Measurements from ENCODE around the gene C9orf78.

C9orf78 gene, protein sequence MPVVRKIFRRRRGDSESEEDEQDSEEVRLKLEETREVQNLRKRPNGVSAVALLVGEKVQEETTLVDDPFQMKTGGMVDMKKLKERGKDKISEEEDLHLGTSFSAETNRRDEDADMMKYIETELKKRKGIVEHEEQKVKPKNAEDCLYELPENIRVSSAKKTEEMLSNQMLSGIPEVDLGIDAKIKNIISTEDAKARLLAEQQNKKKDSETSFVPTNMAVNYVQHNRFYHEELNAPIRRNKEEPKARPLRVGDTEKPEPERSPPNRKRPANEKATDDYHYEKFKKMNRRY

DNA sequence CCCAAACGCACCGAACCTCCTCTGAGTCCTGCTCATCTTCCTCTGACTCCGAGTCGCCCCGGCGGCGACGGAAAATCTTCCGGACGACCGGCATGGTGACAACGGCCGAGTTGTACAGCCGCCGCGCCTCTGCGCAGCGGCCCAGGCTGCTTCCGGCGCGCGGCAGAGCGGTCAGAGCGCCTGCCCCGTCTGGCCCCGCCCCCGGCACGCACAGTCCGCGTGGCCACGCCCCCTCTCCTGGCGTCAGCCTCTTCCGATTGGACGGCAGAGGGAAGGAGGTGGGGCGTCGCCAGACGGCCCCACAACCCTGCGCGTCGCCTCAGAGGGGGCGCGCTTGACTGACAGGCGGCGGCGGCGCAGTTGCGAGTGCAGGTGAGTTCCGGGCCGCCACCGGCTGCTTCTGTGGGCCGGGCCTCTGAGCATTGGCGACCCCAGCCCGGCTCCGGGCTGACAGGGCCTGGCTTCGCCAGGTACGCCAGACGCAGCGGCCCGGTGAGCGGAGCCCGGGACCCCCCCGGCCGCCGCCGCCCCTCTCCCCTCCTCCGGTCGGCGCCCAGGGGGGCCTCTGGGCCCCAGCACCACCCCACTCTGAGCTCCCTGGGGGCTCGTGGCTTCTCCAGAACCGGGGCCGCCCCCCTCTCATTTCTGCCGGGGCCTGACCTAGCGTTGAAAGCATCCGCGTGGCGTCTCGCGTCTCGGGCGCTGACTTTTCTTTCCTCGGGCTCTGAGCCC, at the start of gene C9orf78, which contains the start of gene USP20:
Gene C9orf78 (minus strand): TSS at position 148 of the 732 bp plus-strand sequence. CDS start 54 bp downstream, at position 94.
Gene USP20 (plus strand): TSS at position 331 of the 732 bp plus-strand sequence. CDS start 17,098 bp downstream, outside the sequence.
- peak; percentile 96 to 98 for DNase-seq

DNA sequence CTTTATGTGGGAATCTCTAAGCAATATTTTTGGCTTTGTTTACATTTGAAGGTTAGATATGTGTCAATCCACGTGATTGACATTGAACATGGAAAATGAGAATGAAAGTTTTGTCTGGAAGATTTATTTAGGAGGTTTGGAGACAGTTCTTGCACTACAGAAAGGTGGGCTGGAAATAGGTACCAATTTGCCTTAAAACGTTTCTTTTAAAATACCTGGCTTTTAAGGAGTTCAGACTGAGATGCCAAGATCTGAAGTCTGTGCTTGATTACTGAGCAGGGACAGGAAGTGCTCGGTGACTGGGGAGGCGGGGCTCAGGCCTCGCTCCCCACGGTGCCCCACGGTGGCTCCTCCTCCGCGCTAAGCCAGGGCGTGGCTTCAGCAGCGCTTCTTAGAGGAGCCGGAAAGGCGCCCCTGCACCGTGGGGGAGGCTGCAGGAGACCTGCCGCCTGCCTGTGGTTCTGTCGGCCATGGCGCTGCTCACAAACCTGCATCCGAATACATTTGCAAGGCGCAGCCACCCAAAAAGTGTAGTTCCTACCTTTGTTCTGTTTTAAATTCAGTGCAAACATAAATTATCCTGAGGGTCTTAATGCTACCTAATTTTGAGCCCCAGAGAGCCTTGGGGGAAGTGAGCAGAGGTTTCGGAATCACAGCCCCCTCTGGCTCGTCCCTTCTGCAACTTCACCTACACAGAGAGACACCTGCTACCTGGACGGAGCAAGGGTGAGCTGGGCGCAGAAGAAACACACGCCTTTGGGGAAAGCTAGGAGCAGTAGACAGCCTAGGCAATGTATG, 49.3 kb upstream of the C9orf78 start:
- DNase-seq: peak; percentile 92 to 94

DNA sequence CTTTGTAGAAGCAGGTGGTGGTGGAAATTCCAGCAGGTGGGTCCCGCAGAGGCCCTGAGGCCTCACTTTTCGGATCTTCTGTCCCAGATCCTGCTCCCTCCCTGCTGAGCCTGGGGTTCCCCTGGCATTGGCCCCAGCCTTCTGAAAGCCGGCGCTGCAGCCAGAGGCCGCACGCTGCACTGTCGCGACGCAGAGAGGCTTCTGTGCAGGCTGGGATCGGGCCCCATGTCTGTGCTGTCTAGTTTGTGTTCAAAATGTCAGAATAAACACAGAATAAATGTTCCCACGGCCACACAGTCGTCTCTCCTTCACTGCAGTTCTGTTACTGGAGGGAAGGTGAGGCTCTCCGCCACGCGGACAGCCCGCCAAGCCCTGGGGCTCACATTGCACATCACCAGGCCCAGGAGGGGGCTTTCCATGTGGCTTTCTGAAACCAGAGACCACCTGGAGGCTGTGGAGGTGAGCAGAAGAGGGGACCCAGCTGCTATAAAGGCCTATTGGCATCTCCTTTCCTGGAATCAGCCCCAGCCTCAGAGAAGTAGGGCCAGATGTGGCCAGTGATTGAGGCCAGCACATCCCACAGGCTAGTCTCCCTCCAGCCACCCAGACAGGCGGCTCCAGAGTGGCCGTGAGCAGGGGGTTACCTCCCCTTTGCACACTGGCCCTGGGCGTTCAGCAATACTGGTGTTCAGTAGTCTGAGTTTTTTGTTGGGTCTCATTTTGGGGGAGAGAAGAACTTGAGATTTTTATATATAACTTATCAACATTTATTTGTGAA, 46.7 kb upstream of the C9orf78 start:
- DNase-seq: no peak

DNA sequence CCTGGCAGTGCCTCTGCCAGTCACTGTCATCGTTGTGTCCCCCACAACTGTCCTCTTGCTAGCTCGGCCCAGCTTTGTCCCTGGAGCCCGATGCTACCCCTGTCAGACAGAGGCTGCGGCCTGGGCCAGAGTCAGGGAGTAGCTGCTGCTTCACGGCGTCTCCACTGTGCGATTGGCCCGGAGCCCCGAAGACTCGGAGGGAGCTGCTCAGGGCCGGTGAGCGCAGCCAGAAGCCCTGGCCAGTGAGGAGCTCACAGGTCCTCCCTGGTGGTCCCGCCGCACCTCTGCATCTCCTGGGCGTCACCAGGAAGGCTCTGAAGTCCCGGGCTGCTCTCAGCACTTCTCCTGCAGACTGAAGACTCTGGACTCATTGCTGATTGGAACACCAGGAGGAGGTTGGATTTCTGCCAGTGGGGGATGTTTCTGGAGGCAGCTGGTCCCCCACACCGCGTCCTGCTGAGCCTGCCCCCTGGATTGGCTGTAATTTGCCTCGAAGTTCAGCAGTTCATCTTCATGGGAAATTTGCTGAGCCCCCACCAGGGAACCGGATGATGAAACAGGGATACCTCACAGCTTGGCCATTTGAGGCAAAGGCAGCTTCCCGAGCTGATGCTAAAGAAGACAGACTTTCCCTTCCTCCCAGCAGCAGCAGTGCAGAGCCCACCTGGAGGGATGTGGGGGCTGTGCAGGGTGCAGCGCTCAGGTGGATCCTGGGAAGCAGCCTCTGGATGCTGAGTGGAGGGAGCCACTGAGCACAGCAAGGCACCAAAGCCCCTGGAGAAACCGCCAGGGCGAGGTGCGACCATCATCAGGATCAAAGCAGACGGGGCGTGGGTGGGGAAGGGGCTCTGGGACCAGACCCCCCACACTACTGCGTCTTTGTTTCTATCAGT, 45.8 kb upstream of the C9orf78 start:
- DNase-seq: no peak

DNA sequence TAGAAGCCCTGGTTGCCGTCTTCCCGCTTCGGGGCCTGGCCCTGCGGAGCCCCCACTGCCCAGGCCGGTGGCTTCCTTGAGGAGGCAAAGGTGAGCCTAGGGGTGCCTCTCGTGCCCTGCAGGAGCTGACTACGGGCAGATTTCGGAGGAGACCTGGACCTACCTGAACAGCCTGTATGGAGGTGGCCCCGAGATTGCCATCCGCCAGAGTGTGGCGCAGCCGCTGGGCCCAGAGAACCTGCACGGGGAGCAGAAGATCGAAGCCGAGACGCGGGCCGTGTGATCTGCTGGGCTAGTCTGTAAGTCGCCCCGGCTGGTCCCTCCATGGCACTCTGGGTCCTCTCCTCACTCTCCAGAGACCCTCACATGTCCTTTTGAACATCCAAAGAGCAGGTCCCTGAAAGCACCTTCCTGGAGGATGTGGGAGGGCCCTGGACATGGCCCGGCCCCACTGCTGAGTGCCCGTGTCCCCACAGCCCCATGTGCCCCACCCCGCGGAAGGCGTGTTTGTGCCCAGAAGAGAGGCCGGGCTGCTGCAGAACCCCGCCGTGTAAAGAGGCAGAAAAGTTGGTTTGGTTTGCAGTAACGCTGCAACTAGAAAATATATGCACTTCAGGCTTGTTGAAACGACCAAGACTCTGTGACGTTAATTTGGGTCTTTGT, 45.0 kb upstream of the C9orf78 start:
- DNase-seq: no peak

DNA sequence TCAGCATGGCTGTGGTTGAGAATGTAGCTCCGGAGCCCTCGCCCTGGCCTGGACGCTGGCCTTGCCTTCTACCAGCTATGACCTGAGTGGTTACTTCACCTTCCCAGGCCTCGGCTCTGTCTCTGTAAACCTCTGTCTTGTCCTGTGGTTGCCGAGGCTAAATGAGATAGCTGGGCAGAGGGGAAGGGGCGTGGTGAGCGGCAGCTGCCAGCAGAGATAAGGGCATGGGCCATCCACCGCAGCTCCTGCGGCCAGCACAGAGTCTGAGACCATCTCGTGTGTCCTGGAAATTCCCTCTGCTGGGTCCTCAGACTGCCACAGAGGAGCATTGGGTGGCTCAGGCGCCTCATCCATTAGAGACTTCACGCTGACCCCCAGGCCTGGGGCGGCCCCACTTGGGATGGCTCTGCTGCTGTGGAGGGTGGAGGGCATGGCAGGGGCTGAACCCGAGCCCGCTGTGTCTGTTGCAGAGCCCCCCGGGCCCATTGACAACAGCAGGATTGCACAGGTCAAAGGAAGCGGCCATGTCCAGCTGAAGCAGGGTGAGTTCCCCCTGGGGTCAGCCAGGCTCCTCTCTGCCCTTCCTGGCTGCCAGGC, 44.1 kb upstream of the C9orf78 start:
- DNase-seq: no peak

DNA sequence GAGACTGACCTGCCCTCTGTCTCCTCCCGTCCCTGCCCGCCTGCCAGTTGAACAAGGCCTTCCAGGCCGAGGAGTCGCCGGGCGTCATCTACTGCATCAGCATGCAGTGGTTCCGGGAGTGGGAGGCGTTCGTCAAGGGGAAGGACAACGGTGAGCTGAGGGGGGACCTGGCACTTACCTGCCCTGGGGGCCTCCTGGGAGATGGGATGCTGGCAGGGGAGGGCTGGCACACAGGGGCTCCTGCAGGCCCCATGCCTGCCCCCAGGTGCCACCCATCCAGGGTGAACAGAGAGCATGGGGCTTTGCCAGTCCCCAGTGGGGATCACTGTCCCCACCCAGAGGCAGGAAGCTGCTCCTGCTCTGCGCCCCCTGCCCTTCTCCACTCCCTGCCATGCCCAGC, 43.2 kb upstream of the C9orf78 start:
- DNase-seq: no peak

DNA sequence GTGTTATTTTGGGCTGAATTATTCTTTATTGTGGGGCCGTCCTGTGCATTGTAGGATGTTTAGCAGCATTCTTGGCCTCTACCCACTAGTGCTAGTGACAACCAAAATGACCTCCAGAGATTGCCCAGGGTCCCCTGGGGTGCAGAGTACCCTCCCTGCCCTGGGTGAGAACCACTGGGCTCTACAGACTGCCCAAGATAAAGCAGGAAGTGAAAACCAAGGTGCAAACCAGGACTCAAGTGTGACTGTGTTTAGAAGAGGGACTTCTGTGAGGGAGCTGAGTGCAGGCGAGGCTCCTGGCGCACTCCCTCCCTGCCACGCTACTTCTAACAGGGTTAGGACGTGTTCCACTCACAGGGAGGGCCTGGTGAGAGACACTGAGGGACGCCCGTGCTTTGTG, 41.7 kb upstream of the C9orf78 start:
- DNase-seq: no peak

DNA sequence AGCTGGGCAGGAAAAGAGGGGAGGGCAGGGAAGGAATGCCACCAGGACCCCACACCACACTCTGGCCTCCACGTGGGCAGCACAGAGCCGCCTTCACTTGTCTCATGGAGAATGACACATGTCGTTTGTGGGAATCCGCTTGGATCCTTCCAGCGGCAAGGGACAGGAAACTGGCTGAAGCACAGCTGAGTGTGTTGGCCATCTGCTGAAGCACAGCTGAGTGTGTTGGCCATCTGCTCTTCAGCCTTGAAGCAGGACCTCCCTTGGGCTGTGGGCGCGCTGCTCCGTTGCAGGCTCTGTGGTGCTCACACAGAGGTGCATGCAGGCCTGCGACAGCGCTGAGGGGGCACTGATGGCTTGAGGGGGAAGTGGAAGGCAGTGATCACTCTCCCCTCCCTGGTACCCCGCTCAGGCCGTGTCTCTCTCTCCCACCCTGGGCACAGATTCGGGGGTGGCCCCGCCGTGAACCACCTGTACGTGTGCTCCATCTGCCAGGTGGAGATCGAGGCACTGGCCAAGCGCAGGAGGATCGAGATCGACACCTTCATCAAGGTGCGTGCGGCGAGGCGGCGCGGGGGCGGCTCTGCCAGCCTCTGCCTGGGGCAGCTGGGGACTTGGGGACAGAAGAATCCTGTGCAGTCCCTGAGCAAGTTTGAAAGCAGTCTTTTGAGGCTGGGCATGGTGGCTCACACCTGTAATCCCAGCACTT, 40.8 kb upstream of the C9orf78 start:
- DNase-seq: no peak

DNA sequence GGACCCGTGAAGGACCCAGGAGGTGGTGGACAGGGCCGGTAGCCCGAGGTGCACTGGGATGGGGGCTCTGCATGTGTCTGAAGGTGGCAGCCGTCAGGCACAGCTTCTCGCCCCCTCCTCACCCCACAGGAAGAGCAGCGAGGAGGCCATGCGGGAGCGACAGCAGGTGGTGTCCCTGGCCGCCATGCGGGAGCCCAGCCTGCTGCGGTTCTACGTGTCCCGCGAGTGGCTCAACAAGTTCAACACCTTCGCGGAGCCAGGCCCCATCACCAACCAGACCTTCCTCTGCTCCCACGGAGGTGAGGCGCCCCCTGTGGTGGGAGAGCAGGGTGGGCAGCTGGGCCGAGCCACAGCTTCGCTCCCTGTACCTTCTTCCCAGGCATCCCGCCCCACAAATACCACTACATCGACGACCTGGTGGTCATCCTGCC, 40.1 kb upstream of the C9orf78 start:
- DNase-seq: no peak

DNA sequence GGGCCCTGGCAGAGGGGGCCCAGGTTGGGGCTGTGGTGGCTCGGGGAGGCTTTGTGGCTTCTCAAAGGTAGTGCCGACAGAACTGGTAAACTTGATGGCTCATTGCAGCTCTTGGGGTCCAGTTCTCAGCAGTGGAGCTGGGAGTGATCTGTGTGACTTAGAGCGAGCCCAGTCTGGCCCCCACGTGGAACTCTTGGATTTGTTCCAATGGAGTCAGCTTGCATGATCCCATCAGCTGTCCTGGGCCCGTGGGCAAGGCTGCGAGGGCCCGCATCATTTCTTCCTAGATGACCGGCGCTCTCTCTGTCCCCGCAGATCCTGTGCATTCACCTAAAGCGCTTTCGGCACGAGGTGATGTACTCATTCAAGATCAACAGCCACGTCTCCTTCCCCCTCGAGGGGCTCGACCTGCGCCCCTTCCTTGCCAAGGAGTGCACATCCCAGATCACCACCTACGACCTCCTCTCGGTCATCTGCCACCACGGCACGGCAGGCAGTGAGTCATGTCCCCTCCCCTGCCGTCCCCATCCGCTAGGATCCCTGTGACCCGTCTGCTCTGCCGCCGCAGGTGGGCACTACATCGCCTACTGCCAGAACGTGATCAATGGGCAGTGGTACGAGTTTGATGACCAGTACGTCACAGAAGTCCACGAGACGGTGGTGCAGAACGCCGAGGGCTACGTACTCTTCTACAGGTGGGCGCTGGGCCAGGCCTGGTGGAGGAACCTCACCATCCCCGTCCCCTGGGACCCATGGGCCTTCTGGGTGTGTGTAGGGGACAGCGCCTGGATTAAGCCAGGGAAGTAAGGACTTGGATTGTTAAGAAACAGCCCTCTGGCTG, 39.4 kb upstream of the C9orf78 start:
- DNase-seq: no peak

DNA sequence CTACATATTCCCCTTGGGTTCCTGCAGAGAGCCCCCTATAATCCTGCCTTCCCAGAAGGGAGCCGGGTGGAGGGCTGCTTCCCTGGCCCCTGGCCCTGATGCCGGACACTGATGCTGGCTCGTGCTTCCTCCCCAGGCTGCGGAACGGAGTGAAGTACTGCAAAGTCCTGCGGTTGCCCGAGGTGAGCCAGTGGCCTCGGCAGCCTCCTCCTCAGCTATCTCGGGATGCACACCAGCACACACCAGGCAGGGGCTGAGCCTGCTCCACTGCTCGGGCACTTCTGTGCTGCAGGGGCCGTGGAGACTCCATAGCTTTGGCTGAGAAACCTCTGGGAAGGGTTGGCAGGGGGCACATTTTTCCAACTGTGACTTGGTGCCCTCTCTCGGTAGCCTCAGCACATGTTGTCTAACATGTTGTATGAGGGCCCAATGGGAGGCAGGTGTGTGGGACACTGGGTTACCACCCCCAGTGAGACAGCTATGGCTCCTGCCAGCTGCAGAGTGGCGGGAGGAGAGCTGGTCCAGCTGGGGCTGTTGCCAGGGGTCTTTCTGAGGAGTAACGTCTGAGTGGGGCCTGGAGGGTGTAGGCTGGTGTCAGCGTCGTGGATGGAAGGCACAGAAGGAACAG, 38.6 kb upstream of the C9orf78 start:
- DNase-seq: no peak

DNA sequence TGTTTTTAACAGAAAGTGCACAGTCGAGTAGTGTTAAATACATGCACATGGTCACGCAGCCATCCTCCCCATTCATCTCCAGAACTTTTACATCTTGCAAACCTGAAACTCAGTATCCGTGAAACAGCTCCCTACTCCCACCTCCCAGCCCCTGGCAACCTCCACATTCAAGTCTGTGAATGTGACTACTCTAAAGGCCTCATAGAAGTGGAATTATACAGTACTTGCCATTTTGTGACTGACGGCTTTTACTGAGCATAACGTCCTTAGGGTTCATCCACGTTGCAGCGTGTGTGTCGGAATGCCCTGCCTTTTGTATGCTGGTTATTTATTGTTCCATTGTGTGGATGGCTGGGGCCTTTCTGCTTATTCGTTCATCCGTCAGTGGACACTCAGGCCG, 36.0 kb upstream of the C9orf78 start:
- no peak for DNase-seq

DNA sequence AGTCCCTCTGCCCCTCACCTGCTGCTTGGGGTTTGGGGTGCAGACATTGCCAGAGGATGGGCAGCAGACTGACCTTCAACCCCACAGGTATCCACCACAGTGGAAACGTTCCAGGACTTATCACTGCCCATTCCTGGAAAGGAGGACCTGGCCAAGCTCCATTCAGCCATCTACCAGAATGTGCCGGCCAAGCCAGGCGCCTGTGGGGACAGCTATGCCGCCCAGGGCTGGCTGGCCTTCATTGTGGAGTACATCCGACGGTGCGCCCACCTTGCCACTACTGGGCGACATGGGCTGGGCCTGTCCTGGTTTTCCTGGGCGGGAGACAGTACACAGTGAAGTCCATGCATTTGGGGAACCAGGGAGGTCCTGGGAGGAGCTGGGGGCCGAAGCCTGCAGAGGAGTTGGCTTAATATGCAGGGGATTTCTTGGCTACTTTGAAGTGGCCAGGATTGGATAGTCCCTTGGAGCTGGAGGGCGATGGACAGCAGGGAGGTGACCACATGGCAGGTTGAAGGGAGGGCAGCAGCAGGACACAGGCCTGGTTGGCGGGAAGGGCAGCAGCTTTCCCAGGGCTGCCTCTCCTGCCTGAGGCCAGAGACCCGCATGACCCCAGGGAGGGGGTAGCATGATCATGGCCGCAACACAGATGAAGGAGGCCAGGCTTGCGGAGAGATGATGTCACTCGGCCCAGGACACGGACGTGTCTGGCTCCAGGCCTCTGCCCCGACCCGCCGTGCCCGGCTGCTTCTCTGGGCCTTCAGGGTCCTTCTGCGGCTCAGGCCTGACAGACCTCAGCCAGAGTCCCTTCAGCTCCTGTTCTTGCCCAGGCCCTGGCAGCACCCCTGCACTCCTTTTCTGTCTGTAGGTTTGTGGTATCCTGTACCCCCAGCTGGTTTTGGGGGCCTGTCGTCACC, 34.8 kb upstream of the C9orf78 start:
- DNase-seq: no peak

DNA sequence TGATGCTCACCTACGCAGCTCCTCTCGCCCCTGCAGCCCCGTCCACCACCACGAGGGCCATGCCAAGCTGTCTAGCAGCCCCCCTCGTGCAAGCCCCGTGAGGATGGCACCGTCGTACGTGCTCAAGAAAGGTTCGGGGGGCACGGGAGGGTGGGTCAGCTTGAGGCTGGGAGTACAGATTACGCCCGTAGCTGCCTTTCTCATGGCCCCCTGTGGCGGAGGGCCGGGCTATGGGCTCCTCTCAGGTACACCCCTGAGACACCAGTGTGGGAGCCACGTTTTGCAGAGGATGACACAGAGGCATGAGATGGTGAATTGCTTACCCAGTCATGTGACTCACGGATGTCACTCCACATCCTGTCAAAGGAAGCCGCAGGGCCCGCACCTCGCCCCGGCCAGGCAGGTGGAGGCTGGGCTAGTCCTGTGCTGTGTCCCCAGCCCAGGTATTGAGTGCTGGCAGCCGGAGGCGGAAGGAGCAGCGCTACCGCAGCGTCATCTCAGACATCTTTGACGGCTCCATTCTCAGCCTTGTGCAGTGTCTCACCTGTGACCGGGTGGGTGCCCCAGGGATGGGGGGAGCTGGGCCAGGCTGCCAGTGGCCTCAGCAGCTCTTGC, 33.9 kb upstream of the C9orf78 start:
- DNase-seq: peak; percentile 70 to 73

DNA sequence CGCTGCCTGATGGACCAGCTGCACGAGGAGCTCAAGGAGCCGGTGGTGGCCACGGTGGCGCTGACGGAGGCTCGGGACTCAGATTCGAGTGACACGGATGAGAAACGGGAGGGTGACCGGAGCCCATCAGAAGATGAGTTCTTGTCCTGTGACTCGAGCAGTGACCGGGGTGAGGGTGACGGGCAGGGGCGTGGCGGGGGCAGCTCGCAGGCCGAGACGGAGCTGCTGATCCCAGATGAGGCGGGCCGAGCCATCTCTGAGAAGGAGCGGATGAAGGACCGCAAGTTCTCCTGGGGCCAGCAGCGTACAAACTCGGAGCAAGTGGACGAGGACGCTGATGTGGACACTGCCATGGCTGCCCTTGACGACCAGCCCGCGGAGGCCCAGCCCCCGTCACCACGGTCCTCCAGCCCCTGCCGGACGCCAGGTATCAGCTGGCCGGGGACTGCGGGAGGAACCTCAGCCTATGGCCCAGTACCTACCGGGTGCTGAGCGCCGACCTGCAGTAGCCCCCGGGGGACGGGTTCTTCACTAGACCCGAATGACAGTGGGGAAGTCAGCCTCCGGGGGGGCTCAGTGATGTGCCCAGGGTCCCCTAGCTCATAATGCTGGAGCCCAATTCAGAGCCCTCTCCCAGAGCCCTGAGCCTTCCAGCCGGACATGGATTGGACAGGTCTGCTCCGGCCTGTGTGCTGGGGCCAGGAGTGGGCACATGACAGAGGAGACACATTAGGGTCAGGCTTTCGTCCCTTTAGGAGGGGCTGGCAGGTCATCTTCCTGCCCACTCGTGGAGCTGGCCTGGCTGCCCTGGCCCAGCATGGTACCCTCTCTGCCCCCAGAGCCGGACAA, 33.2 kb upstream of the C9orf78 start:
- no peak for DNase-seq
